GM19452 (cell line): ENCODE data around the gene LOXL3.
"Not testable (repeated sequence)": the region's sequence is repeated elsewhere in the genome, so short reads cannot be mapped to it uniquely, and the experiment has no call there.

Experiments
- ATAC-seq: cut with Tn5 transposase; IDR thresholded peaks from one replicate; pipeline ENCODE4 v1.9.1; 2021; ENCODE audit not compliant: unreplicated experiment

Gene LOXL3

DNA sequence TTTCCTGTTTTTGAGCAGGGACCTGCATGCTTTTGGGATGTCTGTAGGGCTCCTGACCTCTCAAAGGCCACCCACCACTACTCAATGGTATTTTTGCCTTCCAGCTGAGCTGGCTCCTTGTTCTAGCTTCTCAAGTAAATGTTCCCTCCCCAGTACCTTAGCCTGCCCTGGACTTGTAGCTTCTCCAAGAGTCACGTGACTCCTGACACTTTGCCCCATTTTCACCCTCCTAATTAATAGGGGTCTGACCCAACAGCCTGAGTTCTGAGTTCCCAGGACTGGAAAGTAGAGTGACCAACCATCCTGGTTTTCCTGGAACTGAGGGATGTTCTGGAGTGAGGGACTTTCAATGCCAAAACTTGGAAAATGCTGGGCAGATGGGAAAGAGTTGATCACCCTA, 58.3 kb downstream of the LOXL3 start:
- ATAC-seq, result no peak

DNA sequence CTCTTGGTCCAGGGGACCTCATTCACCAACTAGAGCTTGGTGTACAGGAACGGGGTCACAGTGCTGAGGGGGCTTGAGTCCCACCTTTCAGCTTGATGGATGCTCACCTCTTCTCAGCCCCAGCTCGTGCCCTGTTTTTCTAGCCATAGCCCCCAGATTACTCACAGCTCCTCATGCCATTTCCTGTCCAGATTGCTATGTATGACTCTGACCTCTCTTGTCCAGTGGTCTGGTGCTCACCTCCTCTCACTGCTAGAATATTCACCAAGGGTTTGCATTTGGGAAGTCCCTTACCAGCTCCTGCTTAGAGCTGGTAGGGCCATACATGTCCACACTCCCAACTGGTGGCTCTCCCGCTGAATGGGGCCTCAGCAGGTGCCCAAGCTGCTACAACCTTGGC, 60.2 kb downstream of the LOXL3 start:
- no peak for ATAC-seq

GRCh38 chr2:74491648-74492544, 61.8 kb downstream of the LOXL3 start:
- ATAC-seq, result no peak

DNA sequence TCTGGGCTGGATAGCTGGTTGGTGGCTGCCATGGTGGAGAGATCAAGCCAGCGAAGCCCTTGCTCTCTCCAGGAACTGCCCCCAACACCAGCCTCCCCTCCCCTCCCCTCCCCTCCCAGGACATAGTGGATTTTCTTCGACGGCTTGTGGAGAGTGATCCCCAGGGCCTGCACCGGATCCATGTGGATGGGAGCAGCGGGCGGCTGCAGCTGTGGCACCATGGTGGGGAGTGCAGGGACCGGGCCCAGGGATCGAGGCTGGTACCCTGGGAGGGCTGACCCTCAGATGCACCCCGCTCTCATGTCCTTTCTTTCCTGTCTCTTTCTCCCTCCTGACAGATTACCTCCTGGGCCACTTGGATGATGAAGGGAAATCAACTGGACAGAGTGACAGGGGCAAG, 63.8 kb downstream of the LOXL3 start:
- no peak for ATAC-seq

DNA sequence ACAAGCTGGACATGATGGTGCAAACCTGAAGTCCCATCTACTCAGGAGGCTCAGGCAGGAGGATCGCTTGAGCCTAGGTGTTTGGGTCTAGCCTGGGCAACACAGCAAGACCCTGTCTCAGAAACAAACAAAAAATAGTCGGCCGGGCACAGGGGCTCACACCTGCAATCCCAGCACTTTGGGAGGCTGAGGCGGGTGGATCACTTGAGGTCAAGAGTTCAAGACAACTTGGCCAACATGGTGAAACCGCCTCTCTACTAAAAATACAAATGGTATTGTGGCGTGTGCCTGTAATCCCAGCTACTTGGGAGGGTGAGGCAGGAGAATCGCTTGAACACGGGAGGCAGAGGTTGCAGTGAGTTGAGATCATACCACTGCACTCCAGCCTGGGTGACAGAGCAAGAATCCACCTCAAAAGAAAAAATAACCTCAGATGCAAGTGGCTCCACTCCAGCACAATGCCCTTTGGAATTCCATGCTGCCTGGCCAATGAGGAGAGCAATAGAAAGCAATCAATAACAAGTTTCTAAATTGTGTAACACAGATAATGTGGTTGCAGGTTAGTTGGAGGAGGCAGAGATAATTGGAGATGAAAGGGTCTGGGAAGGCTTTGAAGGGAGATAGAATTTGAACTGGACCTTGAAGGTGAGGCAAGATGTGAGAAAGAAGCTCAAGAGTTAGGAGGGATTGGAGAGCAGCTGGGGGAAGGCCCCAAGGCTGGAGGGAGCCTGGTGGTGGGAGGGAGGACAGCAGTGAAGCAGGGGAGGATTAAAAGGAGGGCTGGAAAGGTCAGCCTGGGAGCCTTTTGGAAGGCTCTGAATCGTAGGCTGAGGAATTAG, 64.9 kb downstream of the LOXL3 start:
- ATAC-seq, result no peak

DNA sequence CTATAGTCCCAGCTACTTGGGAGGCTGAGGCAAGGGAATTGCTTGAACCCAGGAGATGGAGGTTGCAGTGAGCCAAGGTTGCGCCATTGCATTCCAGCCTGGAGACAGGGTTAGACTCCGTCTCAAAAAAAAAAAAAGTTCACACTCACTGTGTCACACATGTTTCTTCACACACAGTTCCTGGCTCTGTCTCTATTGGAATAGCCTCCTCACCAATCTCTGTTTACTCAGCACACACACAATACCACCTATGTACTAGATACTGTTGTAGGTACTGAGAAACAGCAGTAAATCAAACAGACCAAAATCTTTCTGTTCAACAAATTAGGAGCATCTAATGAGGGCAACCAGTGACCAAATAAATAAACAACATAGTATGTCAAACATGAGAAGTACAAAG, 67.6 kb downstream of the LOXL3 start:
- no peak for ATAC-seq

DNA sequence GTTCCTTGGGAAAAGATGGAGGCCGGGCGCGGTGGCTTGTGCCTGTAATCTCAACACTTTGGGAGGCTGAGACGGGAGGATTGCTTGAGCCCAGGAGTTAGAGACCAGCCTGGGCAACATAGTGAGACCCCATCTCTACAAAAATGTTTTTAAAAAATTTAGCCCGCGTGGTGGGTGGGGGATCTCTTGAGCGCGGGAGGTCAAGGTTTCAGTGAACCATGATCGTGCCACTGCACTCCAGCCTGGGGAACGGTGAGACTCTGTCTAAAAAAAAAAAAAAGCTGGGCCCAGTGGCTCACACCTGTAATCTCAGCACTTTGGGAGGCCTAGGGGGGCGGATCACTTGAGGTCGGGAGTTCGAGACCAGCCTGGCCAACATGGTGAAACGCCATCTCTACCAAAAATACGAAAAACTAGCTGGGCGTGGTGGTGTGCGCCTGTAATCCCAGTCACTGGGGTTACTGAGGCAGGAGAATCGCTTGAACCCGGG, 70.0 kb downstream of the LOXL3 start:
- not testable (repeated sequence) for ATAC-seq

GRCh38 chr2:74482801-74483674, 70.7 kb downstream of the LOXL3 start, which contains the start of the genes CCDC142 and TTC31:
CCDC142 (minus strand) TSS chr2:74482998; CDS start chr2:74482837, 161 bp downstream.
TTC31 (plus strand) TSS chr2:74483081; CDS start chr2:74483096, 15 bp downstream.
- peak; percentile 91 for ATAC-seq
